ENCODE measurements around the gene GRK5.

DNA sequence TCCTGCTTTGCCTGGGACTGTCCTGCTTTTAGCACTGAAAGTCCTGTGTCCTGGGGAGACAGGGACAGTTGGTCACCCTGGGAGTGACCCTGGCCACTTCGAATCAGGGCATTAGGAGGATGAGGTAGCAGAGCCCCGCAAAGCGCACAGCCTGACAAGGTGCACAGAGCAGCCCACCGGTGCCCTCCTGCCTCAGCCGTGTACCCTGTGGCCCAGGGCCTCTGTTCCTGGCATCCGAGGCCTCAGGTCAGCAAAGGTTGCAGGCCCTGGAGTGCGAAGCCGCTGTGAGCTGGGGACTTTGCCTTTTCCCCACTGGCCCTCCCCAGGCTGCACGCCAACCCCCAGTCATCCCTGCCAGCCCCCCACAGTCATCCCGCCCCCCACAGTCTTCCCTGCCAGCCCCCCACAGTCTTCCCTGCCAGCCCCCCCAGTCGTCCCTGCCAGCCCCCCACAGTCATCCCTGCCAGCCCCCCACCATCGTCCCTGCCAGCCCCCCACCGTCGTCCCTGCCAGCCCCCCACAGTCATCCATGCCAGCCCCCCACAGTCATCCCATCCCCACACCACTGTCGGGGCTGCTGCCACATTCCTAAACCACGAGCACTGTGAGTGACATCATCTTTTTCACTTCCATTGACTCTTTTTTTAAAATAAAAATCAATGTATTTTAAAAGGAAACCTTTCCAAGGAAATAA lies 243.4 kb downstream of the GRK5 start:
- no peak for TF ChIP-seq POLR2A (IDR thresholded peaks at IDR 0.05)
- TF ChIP-seq EP300 (IDR thresholded peaks at IDR 0.05; ENCODE audit: low read depth), result no peak
- TF ChIP-seq, protein P1, sequence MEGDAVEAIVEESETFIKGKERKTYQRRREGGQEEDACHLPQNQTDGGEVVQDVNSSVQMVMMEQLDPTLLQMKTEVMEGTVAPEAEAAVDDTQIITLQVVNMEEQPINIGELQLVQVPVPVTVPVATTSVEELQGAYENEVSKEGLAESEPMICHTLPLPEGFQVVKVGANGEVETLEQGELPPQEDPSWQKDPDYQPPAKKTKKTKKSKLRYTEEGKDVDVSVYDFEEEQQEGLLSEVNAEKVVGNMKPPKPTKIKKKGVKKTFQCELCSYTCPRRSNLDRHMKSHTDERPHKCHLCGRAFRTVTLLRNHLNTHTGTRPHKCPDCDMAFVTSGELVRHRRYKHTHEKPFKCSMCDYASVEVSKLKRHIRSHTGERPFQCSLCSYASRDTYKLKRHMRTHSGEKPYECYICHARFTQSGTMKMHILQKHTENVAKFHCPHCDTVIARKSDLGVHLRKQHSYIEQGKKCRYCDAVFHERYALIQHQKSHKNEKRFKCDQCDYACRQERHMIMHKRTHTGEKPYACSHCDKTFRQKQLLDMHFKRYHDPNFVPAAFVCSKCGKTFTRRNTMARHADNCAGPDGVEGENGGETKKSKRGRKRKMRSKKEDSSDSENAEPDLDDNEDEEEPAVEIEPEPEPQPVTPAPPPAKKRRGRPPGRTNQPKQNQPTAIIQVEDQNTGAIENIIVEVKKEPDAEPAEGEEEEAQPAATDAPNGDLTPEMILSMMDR (IDR thresholded peaks at IDR 0.05), result no peak
- TF ChIP-seq POLR2AphosphoS5 (IDR thresholded peaks at IDR 0.05), result no peak
